RWPE1 (cell line): ENCODE measurements around the gene DDX1.

Experiments used
- CTCF ChIA-PET: fragments of 350-600 bp; sonication (Branson Sonifier 250); formaldehyde crosslinking; extraction: SDS; loops from one replicate; lab custom pipeline; 2021; lab: Yijun Ruan, JAX
- POLR2A ChIA-PET: fragments of 400-600 bp; formaldehyde crosslinking; extraction: SDS; loops from one replicate; lab custom pipeline; 2020; ENCODE audit warnings: antibody characterized with exemption; ENCODE audit not compliant: low non-redundant PET; lab: Yijun Ruan, JAX
- DNase-seq: peaks from one replicate; pipeline ENCODE4 v3.0.0; 2012; ENCODE audit warnings: low spot score
- H3K27ac ChIP-seq: fragments of 450-650 bp; 2 replicates; pipeline ENCODE4 v1.5.1; 2017
- CTCF ChIP-seq: fragments of 450-650 bp; conservative IDR thresholded peaks from 2 replicates; pipeline ENCODE4 v1.5.1; 2017; ENCODE audit warnings: low read depth, mild to moderate bottlenecking

Gene DDX1

GRCh38 chr2:15624903-15625302 is 33.2 kb downstream of the DDX1 start:
- no peak for TF ChIP-seq CTCF
- ChIA-PET CTCF (no interaction called here), POLR2A (no interaction called here)

GRCh38 chr2:15625344-15626036 is 33.8 kb downstream of the DDX1 start:
- ChIA-PET CTCF (no interaction called here), POLR2A (no interaction called here)
- no peak for DNase-seq
- H3K27ac ChIP-seq: no peak overlapping the region
- TF ChIP-seq CTCF: no peak

More at GRCh38 chr2:15624903-15625302, 33.2 kb downstream of the DDX1 start:
- no peak for DNase-seq
- no peak overlapping the region for H3K27ac ChIP-seq

GRCh38 chr2:15626126-15626525 is 34.5 kb downstream of the DDX1 start:
- ChIA-PET CTCF (no interaction called here), POLR2A (no interaction called here)
- DNase-seq: no peak
- no peak for TF ChIP-seq CTCF
- H3K27ac ChIP-seq: no peak overlapping the region

- H3K27ac ChIP-seq: no peak overlapping the region
- ChIA-PET CTCF (no interaction called here), POLR2A (no interaction called here)
- DNase-seq: no peak
- no peak for TF ChIP-seq CTCF
These were observed 35.3 kb downstream of the DDX1 start for GRCh38 chr2:15626967-15627366.

- POLR2A ChIA-PET: no interaction called here
- TF ChIP-seq CTCF: no peak
- CTCF ChIA-PET: no interaction called here
- DNase-seq: no peak
- no peak overlapping the region for H3K27ac ChIP-seq
These were observed 36.4 kb downstream of the DDX1 start for GRCh38 chr2:15627817-15628684.

GRCh38 chr2:15628899-15629855 is 37.5 kb downstream of the DDX1 start:
- CTCF ChIA-PET: interaction anchor here (0.6 kb wide), 1 partner anchor 618 kb away, joined by 3 read pairs; no protein-coding TSS in a partner anchor
- no peak for TF ChIP-seq CTCF
- DNase-seq: no peak
- no peak overlapping the region for H3K27ac ChIP-seq
- POLR2A ChIA-PET: no interaction called here
